SK-N-SH treated with all-trans-retinoic acid at 6 μM for 48 hours (cell line): Measurements from ENCODE around the gene GABBR1.

ENCODE experiments used
- ARNTL ChIP-seq: fragments of 450-650 bp; formaldehyde crosslinking; IDR thresholded peaks from 2 replicates; pipeline ENCODE4 v1.5.0; 2020; ENCODE audit warnings: low read depth, mild to moderate bottlenecking, moderate library complexity, borderline replicate concordance
- CSDC2 ChIP-seq: fragments of 250-450 bp; sonication (Bioruptor Pico); IDR thresholded peaks from 2 replicates; pipeline ENCODE4 v1.5.0; 2020; ENCODE audit warnings: mild to moderate bottlenecking, moderate library complexity
- PATZ1 ChIP-seq: fragments of 250-450 bp; sonication (Bioruptor Pico); IDR thresholded peaks from 2 replicates; pipeline ENCODE4 v1.8.0; 2020; ENCODE audit warnings: mild to moderate bottlenecking, moderate library complexity, borderline replicate concordance
- ZFP30 ChIP-seq: fragments of 450-650 bp; formaldehyde crosslinking; IDR thresholded peaks from 2 replicates; pipeline ENCODE4 v1.5.0; 2022; ENCODE audit warnings: mild to moderate bottlenecking, moderate library complexity
- TF ChIP-seq, protein P1 (sequence below): fragments of 250-450 bp; sonication (Bioruptor Pico); IDR thresholded peaks from 2 replicates; pipeline ENCODE4 v1.5.1; 2020; ENCODE audit warnings: low read depth, mild to moderate bottlenecking, moderate library complexity

DNA sequence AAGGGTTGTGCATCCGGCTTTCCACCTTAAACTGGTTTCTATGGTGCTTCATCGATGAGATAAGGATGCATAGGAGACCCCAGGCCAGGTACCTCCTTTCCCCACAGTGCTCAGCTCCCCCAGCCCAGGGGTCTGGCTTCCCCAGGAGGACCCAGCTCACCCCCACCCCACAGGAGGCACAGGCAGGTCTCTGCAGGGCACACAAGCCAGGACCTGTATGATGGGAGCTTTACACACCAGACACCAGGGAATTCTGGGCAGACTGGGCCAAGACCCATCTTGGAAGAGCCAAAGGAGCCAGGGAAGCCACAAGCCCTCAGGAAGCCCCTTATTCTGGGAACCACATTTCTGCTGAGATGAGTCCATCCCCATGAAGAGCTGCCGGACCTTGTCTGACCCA, 103.0 kb downstream of the GABBR1 start:
- TF ChIP-seq ZFP30 (CRISPR knock-in tag) (no peak), CSDC2 (CRISPR knock-in tag) (no peak), PATZ1 (CRISPR knock-in tag) (no peak), ARNTL (no peak)
- TF ChIP-seq, protein P1, sequence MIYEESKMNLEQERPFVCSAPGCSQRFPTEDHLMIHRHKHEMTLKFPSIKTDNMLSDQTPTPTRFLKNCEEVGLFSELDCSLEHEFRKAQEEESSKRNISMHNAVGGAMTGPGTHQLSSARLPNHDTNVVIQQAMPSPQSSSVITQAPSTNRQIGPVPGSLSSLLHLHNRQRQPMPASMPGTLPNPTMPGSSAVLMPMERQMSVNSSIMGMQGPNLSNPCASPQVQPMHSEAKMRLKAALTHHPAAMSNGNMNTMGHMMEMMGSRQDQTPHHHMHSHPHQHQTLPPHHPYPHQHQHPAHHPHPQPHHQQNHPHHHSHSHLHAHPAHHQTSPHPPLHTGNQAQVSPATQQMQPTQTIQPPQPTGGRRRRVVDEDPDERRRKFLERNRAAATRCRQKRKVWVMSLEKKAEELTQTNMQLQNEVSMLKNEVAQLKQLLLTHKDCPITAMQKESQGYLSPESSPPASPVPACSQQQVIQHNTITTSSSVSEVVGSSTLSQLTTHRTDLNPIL (CRISPR knock-in tag), result no peak
